K562 (cell line): Measurements from ENCODE around the gene NT5E. TPM values are rescaled to one million over a fixed set of nuclear protein-coding genes. Genes with fewer than 3 reads are reported as not detected.

Experiments
- ATAC-seq: fragments of 200-7000 bp; cut with Tn5 transposase; 3 replicates; pipeline ENCODE4 v1.9.1; 2020; ENCODE audit warnings: moderate library complexity
- BruUV-seq: library from RNA; stranded (reverse); fragments of 400-500 nt; replicated peaks from 2 replicates; lab custom pipeline; 2021; lab: Mats Ljungman, UMichigan
- CTCF ChIA-PET: fragments of 300-600 bp; formaldehyde crosslinking; extraction: SDS; loops from one replicate; lab custom pipeline; 2021; ENCODE audit warnings: low intra/inter-chr PET ratio; lab: Yijun Ruan, JAX
- POLR2A ChIA-PET: fragments of 300-600, 350-650 bp; sonication (Branson Sonifier 250); formaldehyde crosslinking; extraction: SDS; loops from one replicate; lab custom pipeline; 2021; ENCODE audit warnings: antibody characterized with exemption, inconsistent platforms; lab: Yijun Ruan, JAX
- DNase-seq, 4 experiments: peaks; one replicate each; pipeline versions ENCODE4 v3.0.0 to v3.0.0-alpha.2; 2011 to 2018; ENCODE audit warnings: low spot score in 3 of 4, mixed read lengths in 3 of 4; ENCODE audit errors: extremely low read depth in 1 of 4
- FAIRE-seq: peaks from 2 replicates; lab custom pipeline; 2011; peaks lifted over from hg19 to GRCh38; lab: Jason Lieb, UNC
- H2AFZ ChIP-seq: 2 replicates; pipeline ENCODE4 v1.6.0; 2011; ENCODE audit warnings: low read depth, low read length, control low read depth, inconsistent platforms
- H3K27ac ChIP-seq: fragments of 200-600 bp; 3 replicates; pipeline ENCODE4 v1.8.0; 2011; ENCODE audit warnings: low read depth, mild to moderate bottlenecking, control low read depth, inconsistent platforms, low read length, moderate library complexity, mixed read lengths; ENCODE audit errors: extremely low read depth
- H3K27me3 ChIP-seq, 2 experiments: fragments of 300-600 bp in 1 of 2; 2 replicates in 1 of 2; 3 replicates in 1 of 2; pipeline versions ENCODE4 v1.6.0 to v1.8.0; 2011; ENCODE audit warnings: inconsistent platforms in 2 of 2, low read length in 2 of 2, mild to moderate bottlenecking in 1 of 2, mixed read lengths in 1 of 2, moderate library complexity in 1 of 2; ENCODE audit not compliant: control insufficient read depth in 2 of 2, insufficient read depth in 2 of 2
- H3K36me3 ChIP-seq: fragments of 300-600 bp; 3 replicates; pipeline ENCODE4 v1.8.0; 2011; ENCODE audit warnings: mild to moderate bottlenecking, low read length, inconsistent platforms; ENCODE audit not compliant: control insufficient read depth, insufficient read depth
- H3K4me1 ChIP-seq, 2 experiments: fragments of 200-600 bp in 1 of 2; replicated peaks in 1 of 2; 2 replicates in 1 of 2; 3 replicates in 1 of 2; pipeline versions ENCODE4 v1.5.1 to v1.8.0; 2011; ENCODE audit warnings: inconsistent platforms in 2 of 2, low read length in 2 of 2, mild to moderate bottlenecking in 1 of 2, mixed read lengths in 1 of 2, moderate library complexity in 1 of 2; ENCODE audit not compliant: control insufficient read depth in 2 of 2, insufficient read depth in 2 of 2
- H3K4me2 ChIP-seq: 2 replicates; pipeline ENCODE4 v1.6.1; 2011; ENCODE audit warnings: low read length, control low read depth, inconsistent platforms, mixed read lengths; ENCODE audit not compliant: insufficient read depth
- H3K4me3 ChIP-seq: fragments of 200-600 bp; sonication (generic), shearing (Covaris generic); 2 replicates; pipeline ENCODE4 v1.5.1; 2016; ENCODE audit warnings: control low read depth, inconsistent platforms
- H3K79me2 ChIP-seq: fragments of 200-600 bp; 3 replicates; pipeline ENCODE4 v1.8.0; 2011; ENCODE audit warnings: low read length, inconsistent platforms; ENCODE audit not compliant: control insufficient read depth, insufficient read depth
- H3K9ac ChIP-seq, 2 experiments: 2 replicates each; pipeline versions ENCODE4 v1.6.0 to v1.6.1; 2011; ENCODE audit warnings: low read depth in 2 of 2, low read length in 2 of 2, control low read depth in 1 of 2, inconsistent platforms in 1 of 2, mild to moderate bottlenecking in 1 of 2, mixed read lengths in 1 of 2; ENCODE audit not compliant: insufficient read depth in 1 of 2
- H3K9me1 ChIP-seq: one replicate; pipeline ENCODE4 v1.6.0; 2011; ENCODE audit warnings: inconsistent platforms, mild to moderate bottlenecking, low read length, moderate library complexity; ENCODE audit not compliant: control insufficient read depth, insufficient read depth
- H3K9me3 ChIP-seq: replicated peaks from 2 replicates; pipeline ENCODE4 v1.5.1; 2011; ENCODE audit warnings: low read depth, low read length, inconsistent platforms; ENCODE audit not compliant: control insufficient read depth, insufficient read depth
- H4K20me1 ChIP-seq: replicated peaks from 2 replicates; pipeline ENCODE4 v1.6.1; 2011; ENCODE audit warnings: low read length, inconsistent platforms, mixed read lengths; ENCODE audit not compliant: control insufficient read depth, insufficient read depth
- ARID3A ChIP-seq: IDR thresholded peaks from 2 replicates; pipeline ENCODE4 v1.6.1; 2012; ENCODE audit warnings: low read depth, low read length, improper control_type of control experiment, borderline replicate concordance
- CBFA2T2 ChIP-seq: fragments of 450-650 bp; conservative IDR thresholded peaks from 2 replicates; pipeline ENCODE4 v1.6.1; 2017; ENCODE audit warnings: mild to moderate bottlenecking
- HNRNPUL1 ChIP-seq: fragments of 200-400 bp; formaldehyde crosslinking; IDR thresholded peaks from 2 replicates; pipeline ENCODE4 v1.6.1; 2017; ENCODE audit warnings: low read length
- KDM1A ChIP-seq, 2 experiments: fragments of 450-650 bp; IDR thresholded peaks; 2 replicates each; pipeline ENCODE4 v1.6.1; 2016; ENCODE audit warnings: mild to moderate bottlenecking in 2 of 2
- MAFF ChIP-seq: IDR thresholded peaks from 2 replicates; pipeline ENCODE4 v1.6.1; 2012; ENCODE audit warnings: low read length, improper control_type of control experiment
- MTA1 ChIP-seq: fragments of 450-650 bp; IDR thresholded peaks from 2 replicates; pipeline ENCODE4 v1.6.1; 2017; ENCODE audit warnings: borderline replicate concordance
- TCF7 ChIP-seq: sonication (generic); IDR thresholded peaks from 2 replicates; pipeline ENCODE4 v1.6.1; 2016; ENCODE audit warnings: antibody characterized with exemption, borderline replicate concordance
- THAP7 ChIP-seq: fragments of 250-450 bp; sonication (Bioruptor Pico); IDR thresholded peaks from 2 replicates; pipeline ENCODE4 v1.5.0; 2021
- ZNF239 ChIP-seq: fragments of 250-450 bp; sonication (Bioruptor Pico); IDR thresholded peaks from 2 replicates; pipeline ENCODE4 v1.4.0; 2020; ENCODE audit warnings: mild to moderate bottlenecking
- ZNF511 ChIP-seq: sonication (generic); formaldehyde crosslinking; IDR thresholded peaks from 2 replicates; pipeline ENCODE4 v1.8.0; 2022; ENCODE audit warnings: mild to moderate bottlenecking, missing genetic modification reagents
- WGBS: fragments of 100-300 bp; shearing (Covaris generic); methylation state at CpG from one replicate; pipeline ENCODE4 v1.1.6; 2016; ENCODE audit warnings: low coverage, mixed read lengths; ENCODE audit not compliant: insufficient coverage; ENCODE audit errors: missing lambda C conversion rate; 5-methylcytosine and 5-hydroxymethylcytosine counted together
- in situ Hi-C: fragments of 300-500 bp; cut with MboI; formaldehyde crosslinking; loops from 4 replicates; pipeline ENCODE4 v1.15.0; 2018; ENCODE audit warnings: inconsistent platforms, mixed read lengths
- intact Hi-C: fragments of 100-400 bp; cut with micrococcal nuclease; formaldehyde crosslinking; loops from 2 replicates; pipeline ENCODE4 v1.14.2; 2022
- polyA plus RNA-seq, 8 experiments: library from polyadenylated mRNA; depleted of rRNA in 4 of 8; stranded (reverse) in 5 of 8; unstranded in 3 of 8; fragments of >200 nt; fragmentation: Nextera tagmentation in 2 of 8; fragmentation: Illumina TruSeq in 1 of 8; extraction: Ambion mirVana in 2 of 8; extraction: Trizol in 1 of 8; gene quantifications; 2 replicates each; pipeline versions ENCODE4 v1.2.1 to v1.2.3, GENCODE V29; 2011 to 2014; ENCODE audit warnings: inconsistent platforms in 1 of 8, missing spikeins in 1 of 8
- total RNA-seq, 7 experiments: library from RNA; depleted of rRNA in 6 of 7; stranded (reverse); fragments of >200 nt in 6 of 7; fragmentation: Illumina TruSeq in 2 of 7; extraction: Trizol in 2 of 7; gene quantifications; 2 replicates each; pipeline versions ENCODE4 v1.2.1 to v1.2.3, GENCODE V29; 2011 to 2021; ENCODE audit warnings: low replicate concordance in 1 of 7

NT5E gene
- total and polyA plus RNA-seq, 9 of the 15 experiments (the other 6 are each of a cell fraction or from before 2014, with no cell fraction given): 0.01 to 0.13 TPM; not detected in 7

GRCh38 chr6:85461798-85462170, 11.9 kb downstream of the NT5E start:
- BruUV-seq: no TSS peak
- POLR2A ChIA-PET: no interaction called here
- CTCF ChIA-PET: no interaction called here
- Histone ChIP-seq H3K9me1 (no peaks in the 10 kb centered on the region), H3K4me2 (no peak overlapping the region), H4K20me1 (no peaks in the 10 kb centered on the region), H3K9ac (no peak overlapping the region), H3K9me3 (no peaks in the 10 kb centered on the region), H3K27me3 (peaks cover 2 to 4% of the 10 kb centered on the region in 2 experiments; a peak in 1 of 5 replicates), H2AFZ (no peak overlapping the region), H3K4me3 (no peak overlapping the region), H3K27ac (no peak overlapping the region), H3K79me2 (no peaks in the 10 kb centered on the region), H3K4me1 (no peaks in the 10 kb centered on the region), H3K36me3 (no peaks in the 10 kb centered on the region)
- ATAC-seq: no peak
- intact Hi-C loops (no loop called here), in situ Hi-C loops (no loop called here)
- no peak for FAIRE-seq
- TF ChIP-seq ZNF511 (CRISPR knock-in tag): no peak
- DNase-seq: no peak
- 0% methylated on average over 4 of the region's 4 CpGs for WGBS

- H3K9me3 ChIP-seq: no peaks in the 10 kb centered on the region
- no peak for FAIRE-seq
- no peaks in the 10 kb centered on the region for H3K9me1 ChIP-seq
- no peaks in the 10 kb centered on the region for H3K4me1 ChIP-seq
- H3K9ac ChIP-seq: no peak overlapping the region
- in situ Hi-C loops: no loop called here
- H3K27ac ChIP-seq: no peak overlapping the region
- no peaks in the 10 kb centered on the region for H4K20me1 ChIP-seq
- BruUV-seq: no TSS peak
- peaks cover 2 to 4% of the 10 kb centered on the region in 2 experiments; a peak in 1 of 5 replicates for H3K27me3 ChIP-seq
- 3% methylated on average over 2 of the region's 2 CpGs for WGBS
- no peak overlapping the region for H3K4me3 ChIP-seq
- H3K36me3 ChIP-seq: no peaks in the 10 kb centered on the region
- H3K79me2 ChIP-seq: no peaks in the 10 kb centered on the region
- no peak overlapping the region for H3K4me2 ChIP-seq
- TF ChIP-seq TCF7 (no peak), MAFF (no peak), CBFA2T2 (no peak), ZNF239 (CRISPR knock-in tag) (no peak), HNRNPUL1 (no peak), ARID3A (no peak), THAP7 (CRISPR knock-in tag) (no peak), MTA1 (no peak), KDM1A (IDR thresholded peaks at IDR 0.05) (no peak)
- TF ChIP-seq, all 486 proteins: peak for 0
- ATAC-seq: no peak
- ChIA-PET POLR2A (no interaction called here), CTCF (no interaction called here)
- H2AFZ ChIP-seq: no peak overlapping the region
- no peak for DNase-seq
- intact Hi-C loops: no loop called here
Measured at GRCh38 chr6:85462673-85463072, 12.8 kb downstream of the NT5E start.
